ENCODE data around the gene SELENOO. TPM values are rescaled to one million over a fixed set of nuclear protein-coding genes. Genes with fewer than 3 reads are reported as not detected.

Gene SELENOO
- total RNA-seq, 6 experiments from 2014 or later, result 51.1 to 67.8 (median 59.2) TPM

- Histone ChIP-seq H3K9me3 (no peaks in the 10 kb centered on the region), H3K4me1 (peaks cover 0 to 15% (median 0%) of the 10 kb centered on the region in 4 donors), H3K27ac (no peak overlapping the region), H3K4me3 (peak overlapping the region in 2 of 3 donors; percentile 32 to 57), H3K27me3 (no peaks in the 10 kb centered on the region), H3K36me3 (no peaks in the 10 kb centered on the region)
- 35% methylated on average over 21 of the region's 36 CpGs for WGBS (ENCODE audit: insufficient coverage, low coverage, low lambda C conversion rate, missing lambda C conversion rate)
- TF ChIP-seq, protein P1, sequence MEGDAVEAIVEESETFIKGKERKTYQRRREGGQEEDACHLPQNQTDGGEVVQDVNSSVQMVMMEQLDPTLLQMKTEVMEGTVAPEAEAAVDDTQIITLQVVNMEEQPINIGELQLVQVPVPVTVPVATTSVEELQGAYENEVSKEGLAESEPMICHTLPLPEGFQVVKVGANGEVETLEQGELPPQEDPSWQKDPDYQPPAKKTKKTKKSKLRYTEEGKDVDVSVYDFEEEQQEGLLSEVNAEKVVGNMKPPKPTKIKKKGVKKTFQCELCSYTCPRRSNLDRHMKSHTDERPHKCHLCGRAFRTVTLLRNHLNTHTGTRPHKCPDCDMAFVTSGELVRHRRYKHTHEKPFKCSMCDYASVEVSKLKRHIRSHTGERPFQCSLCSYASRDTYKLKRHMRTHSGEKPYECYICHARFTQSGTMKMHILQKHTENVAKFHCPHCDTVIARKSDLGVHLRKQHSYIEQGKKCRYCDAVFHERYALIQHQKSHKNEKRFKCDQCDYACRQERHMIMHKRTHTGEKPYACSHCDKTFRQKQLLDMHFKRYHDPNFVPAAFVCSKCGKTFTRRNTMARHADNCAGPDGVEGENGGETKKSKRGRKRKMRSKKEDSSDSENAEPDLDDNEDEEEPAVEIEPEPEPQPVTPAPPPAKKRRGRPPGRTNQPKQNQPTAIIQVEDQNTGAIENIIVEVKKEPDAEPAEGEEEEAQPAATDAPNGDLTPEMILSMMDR (IDR thresholded peaks at IDR 0.05), result no peak
- TF ChIP-seq POLR2A (IDR thresholded peaks at IDR 0.05), result no peak
- DNase-seq, result peak in 1 of 3 donors; percentile 24
- intact Hi-C loops (cut with DNase I), result no loop called here
- no peak for ATAC-seq
Measured at GRCh38 chr22:50169181-50169759, 31.5 kb upstream of the SELENOO start.

DNA sequence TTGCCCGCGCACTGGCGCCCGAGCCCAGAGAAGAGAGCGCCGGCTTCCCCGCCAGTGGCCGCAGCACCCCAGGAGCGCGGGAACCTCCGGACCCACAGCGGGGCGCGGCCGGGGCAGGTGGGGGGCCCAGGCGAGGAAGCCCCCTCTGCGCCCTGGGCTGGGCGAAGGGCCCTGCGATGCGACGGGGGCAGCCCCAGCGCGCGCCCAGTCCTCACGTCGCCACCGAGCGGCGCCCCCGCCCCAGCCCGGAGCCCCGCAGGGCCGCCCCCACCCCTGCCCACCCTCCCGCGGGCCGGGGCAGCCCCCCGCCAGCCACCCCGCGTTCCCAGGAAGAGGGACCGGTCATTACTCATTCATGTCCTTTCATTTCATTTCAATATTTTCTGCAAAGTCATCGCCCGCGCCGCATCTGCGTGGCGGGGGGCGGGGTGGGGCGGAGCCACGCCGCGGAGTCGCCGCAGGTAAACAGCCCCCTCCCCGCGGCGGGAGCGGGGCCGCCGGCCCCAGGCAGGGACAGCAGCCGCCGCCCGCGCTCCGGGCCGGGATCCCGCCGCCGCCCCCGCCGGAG is 31.0 kb upstream of the SELENOO start:
- 0% methylated on average over 5 of the region's 70 CpGs for WGBS (ENCODE audit: insufficient coverage, low coverage, low lambda C conversion rate, missing lambda C conversion rate)
- peak overlapping the region; percentile 9 to 57 (median 32) for H3K4me3 ChIP-seq
- H3K27ac ChIP-seq, result no peak overlapping the region

GRCh38 chr22:50170453-50171318 is 30.1 kb upstream of the SELENOO start, which contains the start of gene PANX2:
Gene PANX2, plus strand, starts transcription at chr22:50170731. Its CDS starts 0 bp downstream, at chr22:50170731.
- H3K36me3 ChIP-seq, result no peaks in the 10 kb centered on the region
- H3K4me3 ChIP-seq, result peak within 1 kb of the TSS; percentile 16 to 57 (median 32)
- H3K4me1 ChIP-seq, result peaks cover 0 to 15% (median 0%) of the 10 kb centered on the region in 4 donors
- H3K27ac ChIP-seq, result no peak within 1 kb of the TSS
- H3K9me3 ChIP-seq, result no peaks in the 10 kb centered on the region
- ATAC-seq (no peak), DNase-seq (peak; percentile 38 to 58 (median 49))
- intact Hi-C loops (cut with DNase I), result no loop called here
- no peaks in the 10 kb centered on the region for H3K27me3 ChIP-seq
- TF ChIP-seq, protein P1 (IDR thresholded peaks at IDR 0.05), result no peak
- TF ChIP-seq POLR2A (IDR thresholded peaks at IDR 0.05), result no peak
- WGBS (ENCODE audit: insufficient coverage, low coverage, low lambda C conversion rate, missing lambda C conversion rate), result 37% methylated on average over 4 of the region's 105 CpGs

More for the DNA sequence above, 31.0 kb upstream of the SELENOO start:
- ATAC-seq (peak; percentile 33 to 52 (median 44)), DNase-seq (peak; percentile 41 to 67 (median 65))
- Histone ChIP-seq H3K27me3 (no peaks in the 10 kb centered on the region), H3K9me3 (no peaks in the 10 kb centered on the region), H3K4me1 (peaks cover 0 to 15% (median 0%) of the 10 kb centered on the region in 4 donors), H3K36me3 (no peaks in the 10 kb centered on the region)
- intact Hi-C loops (cut with DNase I), result no loop called here
- no peak for TF ChIP-seq POLR2A (IDR thresholded peaks at IDR 0.05)
- TF ChIP-seq, protein P1 (IDR thresholded peaks at IDR 0.05), result no peak

- WGBS (ENCODE audit: insufficient coverage, low coverage, low lambda C conversion rate, missing lambda C conversion rate), result no CpG with 5 or more reads among the region's 15 CpGs
- Histone ChIP-seq H3K36me3 (no peaks in the 10 kb centered on the region), H3K27ac (no peak overlapping the region), H3K27me3 (no peaks in the 10 kb centered on the region), H3K4me3 (peak overlapping the region in 2 of 3 donors; percentile 23 to 57), H3K9me3 (no peaks in the 10 kb centered on the region), H3K4me1 (peaks cover 0 to 15% (median 0%) of the 10 kb centered on the region in 4 donors)
- peak; percentile 23 to 57 (median 47) for DNase-seq
- ATAC-seq, result peak; percentile 2 to 17 (median 15)
- intact Hi-C loops (cut with DNase I), result no loop called here
- no peak for TF ChIP-seq POLR2A (IDR thresholded peaks at IDR 0.05)
- TF ChIP-seq, protein P1 (IDR thresholded peaks at IDR 0.05), result no peak
Measured at GRCh38 chr22:50171319-50171964, 29.4 kb upstream of the SELENOO start.

All from right lobe of liver (tissue), 6 donors.